Erythroblast (primary cell): ENCODE results near the gene MSI2.

Experiments
- GATA1 ChIP-seq: IDR thresholded peaks from 2 replicates; pipeline ENCODE4 v1.6.1; 2011; ENCODE audit warnings: low read depth, mild to moderate bottlenecking, control low read depth, low read length, moderate library complexity
- POLR2A ChIP-seq: IDR thresholded peaks from 2 replicates; pipeline ENCODE4 v1.6.1; 2011; ENCODE audit warnings: mild to moderate bottlenecking, low read length

- TF ChIP-seq POLR2A (no peak), GATA1 (no peak)
These were observed 39.9 kb downstream of the MSI2 start for GRCh38 chr17:57296231-57296630.
